ENCODE results near the gene IZUMO1. TPM values are rescaled to one million over a fixed set of nuclear protein-coding genes. Genes with fewer than 3 reads are reported as not detected.

IZUMO1 gene
- total and polyA plus RNA-seq, 2 donors (not counting 3 experiments of a cell fraction or from before 2014, with no cell fraction given), result 0.18 to 1.2 TPM

DNA sequence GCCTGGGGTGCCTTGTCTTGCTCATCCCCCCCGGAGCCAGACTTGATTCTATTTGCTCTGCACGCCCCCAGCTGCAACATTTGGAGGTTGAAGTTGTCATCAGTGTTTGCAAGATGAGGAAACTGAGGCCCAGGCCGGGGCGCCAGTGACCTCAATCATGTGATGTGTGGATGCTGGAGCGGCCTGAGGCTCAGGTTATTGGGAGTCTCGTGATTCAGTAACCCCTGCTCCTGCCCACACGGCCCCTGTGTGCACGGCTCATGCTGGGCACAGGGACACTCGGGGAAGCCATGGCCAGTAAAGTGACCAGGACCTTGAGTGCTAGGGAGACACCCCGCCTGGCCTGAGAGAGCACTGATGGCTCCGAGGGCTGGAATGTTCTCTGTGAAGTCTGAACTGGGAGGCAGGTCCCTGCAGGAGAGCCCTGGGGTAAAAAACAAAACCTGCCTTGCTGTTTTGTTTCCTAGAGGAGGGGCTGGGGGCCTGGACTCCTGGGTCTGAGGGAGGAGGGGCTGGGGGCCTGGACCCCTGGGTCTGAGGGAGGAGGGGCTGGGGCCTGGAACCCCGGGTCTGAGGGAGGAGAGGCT lies 10.5 kb upstream of the IZUMO1 start:
- no peaks in the 10 kb centered on the region for H3K9me1 ChIP-seq (replicated peaks; ENCODE audit: control insufficient read depth, extremely low read depth, insufficient read depth, low read length)
- DNase-seq (ENCODE audit: low read depth, low spot score) (no peak), FAIRE-seq (no peak)
- intact Hi-C loops (cut with micrococcal nuclease) (no loop called here), dilution Hi-C loops (cut with MboI; ENCODE audit: extremely low pct_ligation_motif_present, low sequenced_read_pairs) (no loop called here)
- CTCF ChIA-PET, result no interaction called here
- POLR2A ChIA-PET, result no interaction called here
- no peaks in the 10 kb centered on the region for H3K36me3 ChIP-seq (ENCODE audit: control insufficient read depth in 2 of 2, extremely low read depth in 1 of 2, insufficient read depth in 2 of 2, low read length in 2 of 2)
- no peak overlapping the region for H3K4me2 ChIP-seq (ENCODE audit: insufficient read depth, low read length)
- no peaks in the 10 kb centered on the region for H3K27me3 ChIP-seq (ENCODE audit: control insufficient read depth in 2 of 2, insufficient read depth in 2 of 2, low read length in 2 of 2)
- H3K79me2 ChIP-seq (ENCODE audit: control insufficient read depth, insufficient read depth, low read length), result peaks cover 1% of the 10 kb centered on the region
- TF ChIP-seq, protein P1, sequence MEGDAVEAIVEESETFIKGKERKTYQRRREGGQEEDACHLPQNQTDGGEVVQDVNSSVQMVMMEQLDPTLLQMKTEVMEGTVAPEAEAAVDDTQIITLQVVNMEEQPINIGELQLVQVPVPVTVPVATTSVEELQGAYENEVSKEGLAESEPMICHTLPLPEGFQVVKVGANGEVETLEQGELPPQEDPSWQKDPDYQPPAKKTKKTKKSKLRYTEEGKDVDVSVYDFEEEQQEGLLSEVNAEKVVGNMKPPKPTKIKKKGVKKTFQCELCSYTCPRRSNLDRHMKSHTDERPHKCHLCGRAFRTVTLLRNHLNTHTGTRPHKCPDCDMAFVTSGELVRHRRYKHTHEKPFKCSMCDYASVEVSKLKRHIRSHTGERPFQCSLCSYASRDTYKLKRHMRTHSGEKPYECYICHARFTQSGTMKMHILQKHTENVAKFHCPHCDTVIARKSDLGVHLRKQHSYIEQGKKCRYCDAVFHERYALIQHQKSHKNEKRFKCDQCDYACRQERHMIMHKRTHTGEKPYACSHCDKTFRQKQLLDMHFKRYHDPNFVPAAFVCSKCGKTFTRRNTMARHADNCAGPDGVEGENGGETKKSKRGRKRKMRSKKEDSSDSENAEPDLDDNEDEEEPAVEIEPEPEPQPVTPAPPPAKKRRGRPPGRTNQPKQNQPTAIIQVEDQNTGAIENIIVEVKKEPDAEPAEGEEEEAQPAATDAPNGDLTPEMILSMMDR (IDR thresholded peaks at IDR 0.05; ENCODE audit: extremely low read depth in 1 of 2, insufficient read depth in 1 of 2, low read depth in 1 of 2, low read length in 2 of 2), result no peak
- TF ChIP-seq JUN (IDR thresholded peaks at IDR 0.05; ENCODE audit: borderline replicate concordance, insufficient read depth, insufficient read length, low read depth) (no peak), EZH2 (IDR thresholded peaks at IDR 0.05; ENCODE audit: borderline replicate concordance, low read depth, low read length, severe bottlenecking) (no peak)
- TF ChIP-seq, protein P2, sequence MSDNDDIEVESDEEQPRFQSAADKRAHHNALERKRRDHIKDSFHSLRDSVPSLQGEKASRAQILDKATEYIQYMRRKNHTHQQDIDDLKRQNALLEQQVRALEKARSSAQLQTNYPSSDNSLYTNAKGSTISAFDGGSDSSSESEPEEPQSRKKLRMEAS (IDR thresholded peaks at IDR 0.05; ENCODE audit: insufficient read depth, insufficient read length), result no peak
- no peak overlapping the region for H3K4me3 ChIP-seq (replicated peaks in 1 of 3; ENCODE audit: insufficient read depth in 1 of 3, low read depth in 1 of 3, low read length in 3 of 3)
- H2AFZ ChIP-seq (ENCODE audit: low read depth, low read length), result no peak overlapping the region
- H3K9ac ChIP-seq (replicated peaks; ENCODE audit: extremely low read depth, insufficient read depth, low read length), result no peak overlapping the region
- peaks cover 14% of the 10 kb centered on the region for H3K4me1 ChIP-seq (ENCODE audit: control insufficient read depth, extremely low read depth, insufficient read depth, low read length)
- BruUV-seq (replicated peaks), result no TSS peak
- H3K27ac ChIP-seq (ENCODE audit: insufficient read depth, low read depth, low read length), result no peak overlapping the region
- H4K20me1 ChIP-seq (replicated peaks; ENCODE audit: control insufficient read depth, extremely low read depth, insufficient read depth, low read length), result no peaks in the 10 kb centered on the region
- no peaks in the 10 kb centered on the region for H3K9me3 ChIP-seq (replicated peaks; ENCODE audit: control insufficient read depth, insufficient read depth, low read length)

DNA sequence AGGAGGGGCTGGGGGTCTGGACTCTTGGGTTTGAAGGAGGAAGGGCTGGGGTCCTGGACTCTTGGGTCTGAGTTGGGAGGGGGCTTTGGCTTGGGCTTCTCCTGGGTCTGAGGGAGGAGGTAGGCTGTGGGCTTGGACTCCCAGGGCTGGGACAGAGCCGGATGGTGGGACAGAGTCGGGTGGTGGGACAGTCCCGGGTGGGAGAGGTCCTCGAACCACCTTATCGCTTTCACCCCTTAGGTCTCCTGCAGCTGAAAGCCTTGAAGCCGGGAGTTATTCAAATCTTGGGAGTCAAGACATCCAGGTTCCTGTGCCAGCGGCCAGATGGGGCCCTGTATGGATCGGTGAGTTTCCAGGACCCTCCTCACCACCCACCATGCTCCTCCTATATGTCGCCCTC lies 10.0 kb upstream of the IZUMO1 start:
- TF ChIP-seq FOS (IDR thresholded peaks at IDR 0.05; ENCODE audit: borderline replicate concordance, insufficient read depth, low read length) (no peak), EZH2 (IDR thresholded peaks at IDR 0.05; ENCODE audit: borderline replicate concordance, low read depth, low read length, severe bottlenecking) (no peak), JUN (IDR thresholded peaks at IDR 0.05; ENCODE audit: borderline replicate concordance, insufficient read depth, insufficient read length, low read depth) (no peak), MYC (IDR thresholded peaks at IDR 0.05; ENCODE audit: low read depth, low read length) (no peak), POLR2A (IDR thresholded peaks at IDR 0.05; ENCODE audit: low read depth, low read length) (no peak)
- TF ChIP-seq, protein P2 (IDR thresholded peaks at IDR 0.05; ENCODE audit: insufficient read depth, insufficient read length), result no peak
- TF ChIP-seq, protein P1 (IDR thresholded peaks at IDR 0.05; ENCODE audit: extremely low read depth in 1 of 2, insufficient read depth in 1 of 2, low read depth in 1 of 2, low read length in 2 of 2), result no peak
- no peak overlapping the region for H3K4me3 ChIP-seq (replicated peaks in 1 of 3; ENCODE audit: insufficient read depth in 1 of 3, low read depth in 1 of 3, low read length in 3 of 3)
- dilution Hi-C loops (cut with MboI; ENCODE audit: extremely low pct_ligation_motif_present, low sequenced_read_pairs) (no loop called here), intact Hi-C loops (cut with micrococcal nuclease) (no loop called here)
- H3K4me1 ChIP-seq (ENCODE audit: control insufficient read depth, extremely low read depth, insufficient read depth, low read length), result peaks cover 18% of the 10 kb centered on the region
- no peaks in the 10 kb centered on the region for H3K9me1 ChIP-seq (replicated peaks; ENCODE audit: control insufficient read depth, extremely low read depth, insufficient read depth, low read length)
- no peak overlapping the region for H2AFZ ChIP-seq (ENCODE audit: low read depth, low read length)
- H3K27ac ChIP-seq (ENCODE audit: insufficient read depth, low read depth, low read length), result no peak overlapping the region
- ChIA-PET POLR2A (no interaction called here), CTCF (no interaction called here)
- peaks cover 5% of the 10 kb centered on the region for H3K79me2 ChIP-seq (ENCODE audit: control insufficient read depth, insufficient read depth, low read length)
- DNase-seq (ENCODE audit: low read depth, low spot score) (no peak), FAIRE-seq (no peak)
- no peaks in the 10 kb centered on the region for H3K9me3 ChIP-seq (replicated peaks; ENCODE audit: control insufficient read depth, insufficient read depth, low read length)
- no peaks in the 10 kb centered on the region for H3K27me3 ChIP-seq (ENCODE audit: control insufficient read depth in 2 of 2, insufficient read depth in 2 of 2, low read length in 2 of 2)
- no TSS peak for BruUV-seq (replicated peaks)
- H3K4me2 ChIP-seq (ENCODE audit: insufficient read depth, low read length), result no peak overlapping the region
- no peak overlapping the region for H3K9ac ChIP-seq (replicated peaks; ENCODE audit: extremely low read depth, insufficient read depth, low read length)
- no peaks in the 10 kb centered on the region for H4K20me1 ChIP-seq (replicated peaks; ENCODE audit: control insufficient read depth, extremely low read depth, insufficient read depth, low read length)
- no peaks in the 10 kb centered on the region for H3K36me3 ChIP-seq (ENCODE audit: control insufficient read depth in 2 of 2, extremely low read depth in 1 of 2, insufficient read depth in 2 of 2, low read length in 2 of 2)

Data from endothelial cell of umbilical vein (primary cell).